ENCODE data around the gene PPFIBP1.

- TF ChIP-seq CTCF (IDR thresholded peaks at IDR 0.05) (no peak), POLR2A (IDR thresholded peaks at IDR 0.05) (no peak)
Measured at GRCh38 chr12:27516625-27517024, 7.4 kb upstream of the PPFIBP1 start.
